Measurements from ENCODE around the gene TNFRSF14.

Gene TNFRSF14

GRCh38 chr1:2556277-2556677 is at the start of gene TNFRSF14:
Gene TNFRSF14 (plus strand): TSS chr1:2556371. CDS start chr1:2556665, 294 bp downstream.
- DNase-seq = peak; percentile 80

- DNase-seq = no peak
These were observed 49.1 kb upstream of the TNFRSF14 start for GRCh38 chr1:2506901-2507565.

- no peak for DNase-seq
These were observed 48.4 kb upstream of the TNFRSF14 start for GRCh38 chr1:2507744-2508155.

GRCh38 chr1:2508180-2508579 is 48.0 kb upstream of the TNFRSF14 start:
- no peak for DNase-seq

GRCh38 chr1:2508751-2509150 is 47.4 kb upstream of the TNFRSF14 start:
- no peak for DNase-seq

GRCh38 chr1:2509589-2509988 is 46.6 kb upstream of the TNFRSF14 start:
- no peak for DNase-seq

- DNase-seq = no peak
These were observed 45.6 kb upstream of the TNFRSF14 start for GRCh38 chr1:2510366-2511155.

GRCh38 chr1:2512862-2513421 is 43.2 kb upstream of the TNFRSF14 start:
- DNase-seq = no peak

- DNase-seq = no peak
These were observed 42.1 kb upstream of the TNFRSF14 start for GRCh38 chr1:2513939-2514652.

- DNase-seq = no peak
These were observed 41.1 kb upstream of the TNFRSF14 start for GRCh38 chr1:2514863-2515762.

- no peak for DNase-seq
These were observed 40.4 kb upstream of the TNFRSF14 start for GRCh38 chr1:2515763-2516080.

- DNase-seq = no peak
These were observed 40.0 kb upstream of the TNFRSF14 start for GRCh38 chr1:2516124-2516523.

- no peak for DNase-seq
These were observed 39.2 kb upstream of the TNFRSF14 start for GRCh38 chr1:2516946-2517345.

- no peak for DNase-seq
These were observed 38.2 kb upstream of the TNFRSF14 start for GRCh38 chr1:2517966-2518365.

- no peak for DNase-seq
These were observed 37.6 kb upstream of the TNFRSF14 start for GRCh38 chr1:2518528-2518927.

- DNase-seq = no peak
These were observed 37.0 kb upstream of the TNFRSF14 start for GRCh38 chr1:2519029-2519685.

- DNase-seq = no peak
These were observed 36.4 kb upstream of the TNFRSF14 start for GRCh38 chr1:2519729-2520128.

- no peak for DNase-seq
These were observed 36.0 kb upstream of the TNFRSF14 start for GRCh38 chr1:2520206-2520605.

GRCh38 chr1:2520806-2521205 is 35.4 kb upstream of the TNFRSF14 start:
- DNase-seq = no peak

GRCh38 chr1:2522230-2522629 is 33.9 kb upstream of the TNFRSF14 start:
- no peak for DNase-seq

- peak; percentile 32 for DNase-seq
These were observed 32.8 kb upstream of the TNFRSF14 start for GRCh38 chr1:2523191-2523890.
